GM12874 (cell line): Measurements from ENCODE around the gene LNP1.

ENCODE experiments used
- TF ChIP-seq, protein P1 (sequence below): IDR thresholded peaks from 2 replicates; pipeline ENCODE4 v1.5.1; 2011; ENCODE audit warnings: low read depth, mild to moderate bottlenecking, control low read depth, low read length, moderate library complexity; ENCODE audit not compliant: insufficient read depth

LNP1 gene

DNA sequence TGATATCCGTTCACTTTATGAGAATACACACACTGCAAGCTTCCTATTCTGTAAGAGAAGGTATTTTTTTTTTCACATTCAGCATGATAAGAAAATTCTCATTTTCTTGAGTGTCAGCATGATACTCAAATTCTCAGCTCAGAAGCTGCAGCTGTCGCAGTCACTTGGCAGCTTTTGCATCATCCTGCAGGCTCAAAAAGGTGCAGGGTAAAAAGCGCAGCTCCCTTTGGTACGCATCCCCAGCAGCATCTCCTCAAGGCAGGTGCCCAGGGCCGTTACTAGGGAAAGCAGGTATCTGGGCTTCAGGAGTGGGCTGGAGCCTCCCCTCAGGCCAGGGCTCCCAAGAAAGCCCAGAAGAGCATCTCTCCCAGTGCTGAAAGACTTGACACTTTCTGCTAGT lies 22.3 kb downstream of the LNP1 start:
- TF ChIP-seq, protein P1, sequence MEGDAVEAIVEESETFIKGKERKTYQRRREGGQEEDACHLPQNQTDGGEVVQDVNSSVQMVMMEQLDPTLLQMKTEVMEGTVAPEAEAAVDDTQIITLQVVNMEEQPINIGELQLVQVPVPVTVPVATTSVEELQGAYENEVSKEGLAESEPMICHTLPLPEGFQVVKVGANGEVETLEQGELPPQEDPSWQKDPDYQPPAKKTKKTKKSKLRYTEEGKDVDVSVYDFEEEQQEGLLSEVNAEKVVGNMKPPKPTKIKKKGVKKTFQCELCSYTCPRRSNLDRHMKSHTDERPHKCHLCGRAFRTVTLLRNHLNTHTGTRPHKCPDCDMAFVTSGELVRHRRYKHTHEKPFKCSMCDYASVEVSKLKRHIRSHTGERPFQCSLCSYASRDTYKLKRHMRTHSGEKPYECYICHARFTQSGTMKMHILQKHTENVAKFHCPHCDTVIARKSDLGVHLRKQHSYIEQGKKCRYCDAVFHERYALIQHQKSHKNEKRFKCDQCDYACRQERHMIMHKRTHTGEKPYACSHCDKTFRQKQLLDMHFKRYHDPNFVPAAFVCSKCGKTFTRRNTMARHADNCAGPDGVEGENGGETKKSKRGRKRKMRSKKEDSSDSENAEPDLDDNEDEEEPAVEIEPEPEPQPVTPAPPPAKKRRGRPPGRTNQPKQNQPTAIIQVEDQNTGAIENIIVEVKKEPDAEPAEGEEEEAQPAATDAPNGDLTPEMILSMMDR: no peak

DNA sequence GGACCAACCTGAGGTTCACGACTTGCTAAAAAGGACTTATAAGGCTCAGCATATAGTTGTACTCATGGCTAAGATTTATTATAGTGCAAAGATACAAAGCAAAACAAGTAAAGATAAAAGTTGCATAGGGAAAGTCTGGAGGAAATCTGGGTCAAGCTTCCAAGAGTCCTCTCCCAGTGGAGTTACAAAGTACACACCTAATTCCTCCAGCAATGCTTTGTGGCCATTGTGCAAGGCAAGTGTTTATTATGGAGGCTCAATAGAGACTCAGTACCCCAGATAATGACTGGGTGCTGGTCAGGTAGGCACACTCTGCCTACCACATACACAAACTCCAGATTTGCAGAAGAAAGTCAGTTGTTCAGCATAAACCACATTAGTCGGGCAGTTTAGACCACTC lies 22.9 kb downstream of the LNP1 start:
- TF ChIP-seq, protein P1: no peak

DNA sequence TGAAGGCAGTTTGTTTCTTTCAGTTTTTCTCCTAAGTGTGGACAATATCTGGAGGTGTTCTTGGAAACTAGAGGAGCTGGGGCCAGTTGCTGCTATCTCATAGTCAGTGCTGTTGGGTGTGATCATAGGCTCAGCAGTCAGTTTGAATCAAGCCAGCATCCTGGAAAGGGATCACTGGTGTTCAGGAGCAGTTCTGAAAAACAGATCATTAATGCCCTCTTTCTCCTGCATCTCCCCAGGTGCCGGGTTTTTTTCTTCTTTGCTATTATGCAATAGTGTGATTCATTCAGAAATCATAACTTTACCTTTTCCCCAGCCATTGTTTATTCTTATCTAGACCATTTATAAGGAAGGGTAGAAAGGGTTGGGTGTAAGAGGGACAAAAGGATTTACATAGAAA lies 24.0 kb downstream of the LNP1 start:
- TF ChIP-seq, protein P1: no peak

DNA sequence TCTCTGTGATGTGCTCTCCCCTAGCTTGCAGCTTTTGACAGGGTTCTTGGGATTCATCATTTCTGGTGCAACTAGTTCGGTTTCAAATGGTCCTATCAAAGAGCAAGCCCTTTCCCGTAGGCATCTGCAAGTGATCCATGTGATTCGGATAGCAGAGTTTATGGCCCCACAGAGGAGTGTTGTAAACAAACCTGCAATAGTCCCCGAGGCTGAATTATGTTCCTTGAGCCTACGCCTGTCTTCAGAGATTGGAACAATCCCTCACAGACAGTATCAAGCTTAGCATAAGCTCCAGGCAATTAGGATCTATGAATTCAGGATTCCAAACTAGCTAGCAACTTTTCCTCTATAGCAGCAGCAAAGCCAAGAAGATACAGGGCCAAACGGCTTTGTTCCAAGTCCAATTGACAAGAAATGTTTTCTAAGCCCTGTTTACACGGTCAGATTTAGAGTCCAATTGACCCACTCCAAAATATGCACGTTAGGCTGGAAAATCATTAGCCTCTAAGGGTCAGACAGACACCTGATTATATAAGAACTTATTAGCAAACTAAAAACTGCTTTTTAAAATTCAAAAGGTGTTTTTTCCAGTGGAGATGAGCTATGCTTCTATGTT lies 24.8 kb downstream of the LNP1 start:
- TF ChIP-seq, protein P1: no peak

DNA sequence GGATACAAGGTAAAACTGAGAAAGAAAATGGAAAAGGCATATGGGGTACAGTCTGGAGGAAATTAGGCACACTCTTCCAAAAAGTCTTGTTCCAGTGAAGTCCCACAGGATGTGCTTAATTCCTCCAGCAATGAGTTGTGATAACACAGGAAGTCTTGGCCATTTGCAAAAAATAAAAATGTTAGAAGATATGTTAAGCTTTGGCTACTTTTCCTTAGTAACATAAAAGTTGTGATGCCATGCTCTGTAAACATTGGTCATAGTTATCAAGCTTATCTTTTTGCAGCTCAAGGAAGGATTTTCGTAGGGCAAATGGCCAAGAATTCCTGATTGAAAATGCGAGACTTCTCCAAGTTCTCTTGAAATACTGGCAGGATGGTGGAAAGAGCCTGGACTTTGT lies 26.4 kb downstream of the LNP1 start:
- TF ChIP-seq, protein P1: no peak

DNA sequence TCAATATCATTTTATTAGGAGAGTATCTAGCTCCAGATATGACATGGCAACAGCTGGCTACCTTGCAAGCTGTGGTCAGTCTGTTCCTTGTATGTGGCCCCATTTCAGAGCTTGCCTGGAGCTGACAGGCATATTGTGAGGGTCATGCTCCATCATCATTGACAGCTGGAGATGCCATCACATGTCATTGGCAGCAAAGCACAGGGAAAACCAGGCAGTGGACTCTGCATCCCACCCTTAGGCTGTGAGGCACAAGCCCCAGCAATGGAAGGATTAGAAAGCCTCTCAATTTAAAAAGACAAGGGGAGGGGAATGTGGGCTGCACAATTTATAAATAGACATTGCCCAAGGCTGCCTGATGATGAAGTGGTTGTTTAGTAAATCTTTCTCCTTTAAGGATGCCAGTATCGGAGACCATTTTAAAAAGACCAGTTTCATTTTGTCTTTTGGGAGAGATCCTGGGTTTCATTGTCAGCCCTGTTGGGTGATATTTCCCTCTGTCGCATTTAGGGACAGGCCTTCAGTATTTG lies 27.9 kb downstream of the LNP1 start:
- TF ChIP-seq, protein P1: no peak

DNA sequence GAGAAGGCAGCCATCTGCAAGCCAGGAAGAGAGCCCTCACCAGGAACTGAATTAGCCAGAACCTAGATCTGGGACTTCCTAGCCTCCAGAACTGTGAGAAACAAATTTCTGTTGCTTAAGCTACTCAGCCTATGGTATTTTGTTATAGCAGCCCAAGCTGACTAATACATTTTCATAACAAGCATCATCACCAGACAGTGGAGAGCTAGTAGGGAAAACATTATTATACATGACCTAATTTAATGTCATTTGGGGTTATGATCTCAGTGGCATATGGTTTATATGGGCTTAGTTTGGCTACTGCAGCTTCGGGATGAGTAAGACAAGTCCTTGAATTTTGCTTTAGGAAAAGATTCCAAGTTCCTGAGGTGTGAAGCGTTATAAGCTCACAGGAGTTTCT lies 35.6 kb downstream of the LNP1 start:
- TF ChIP-seq, protein P1: no peak
